NAMALWA (cell line): Measurements from ENCODE around the gene IL19.
"Not testable (repeated sequence)": the region's sequence is repeated elsewhere in the genome, so short reads cannot be mapped to it uniquely, and the experiment has no call there.

Experiments
- DNase-seq: peaks from one replicate; pipeline ENCODE4 v3.0.0-alpha.2; 2015; ENCODE audit warnings: low spot score

Gene IL19

GRCh38 chr1:206833106-206833680 lies 62.6 kb downstream of the IL19 start:
- no peak for DNase-seq

- DNase-seq: no peak
These were observed 63.2 kb downstream of the IL19 start for GRCh38 chr1:206833801-206834200.

GRCh38 chr1:206834217-206834616 lies 63.6 kb downstream of the IL19 start:
- no peak for DNase-seq

GRCh38 chr1:206834711-206835110 lies 64.1 kb downstream of the IL19 start:
- DNase-seq: no peak

- no peak for DNase-seq
These were observed 64.6 kb downstream of the IL19 start for GRCh38 chr1:206835186-206835585.

- no peak for DNase-seq
These were observed 65.5 kb downstream of the IL19 start for GRCh38 chr1:206836111-206836510.

GRCh38 chr1:206839006-206839560 lies 68.5 kb downstream of the IL19 start:
- DNase-seq: no peak

- no peak for DNase-seq
These were observed 69.3 kb downstream of the IL19 start for GRCh38 chr1:206839857-206840256.

- DNase-seq: no peak
These were observed 71.2 kb downstream of the IL19 start for GRCh38 chr1:206841609-206842323.

- DNase-seq: no peak
These were observed 72.3 kb downstream of the IL19 start for GRCh38 chr1:206842854-206843253.

GRCh38 chr1:206843626-206844025 lies 73.1 kb downstream of the IL19 start:
- no peak for DNase-seq

- DNase-seq: no peak
These were observed 75.9 kb downstream of the IL19 start for GRCh38 chr1:206846487-206846886.

- DNase-seq: no peak
These were observed 76.8 kb downstream of the IL19 start for GRCh38 chr1:206847337-206847834.

- DNase-seq: no peak
These were observed 77.4 kb downstream of the IL19 start for GRCh38 chr1:206847946-206848345.

- DNase-seq: no peak
These were observed 79.8 kb downstream of the IL19 start for GRCh38 chr1:206850401-206850800.

GRCh38 chr1:206851341-206852010 lies 80.9 kb downstream of the IL19 start:
- DNase-seq: no peak

GRCh38 chr1:206852662-206853061 lies 82.1 kb downstream of the IL19 start:
- not testable (repeated sequence) for DNase-seq

GRCh38 chr1:206853696-206854095 lies 83.1 kb downstream of the IL19 start:
- DNase-seq: not testable (repeated sequence)

- DNase-seq: no peak
These were observed 84.0 kb downstream of the IL19 start for GRCh38 chr1:206854401-206855129.

- no peak for DNase-seq
These were observed 85.3 kb downstream of the IL19 start for GRCh38 chr1:206855859-206856258.

- peak; percentile 61 for DNase-seq
These were observed 86.3 kb downstream of the IL19 start for GRCh38 chr1:206856674-206857464.
